Activated CD8-positive, alpha-beta T cell treated with anti-CD3 and anti-CD28 coated beads for 36 hours (primary cell): Measurements from ENCODE around the gene AGPAT3. TPM values are rescaled to one million over a fixed set of nuclear protein-coding genes. Genes with fewer than 3 reads are reported as not detected.

Source experiments
- ATAC-seq: fragments of 200-7000 bp; cut with Tn5 transposase; one replicate; pipeline ENCODE4 v1.10.0; 2021; ENCODE audit warnings: mild to moderate bottlenecking, moderate library complexity
- CTCF ChIA-PET: fragments of 350-600 bp; sonication (Branson Sonifier 250); formaldehyde crosslinking; loops from one replicate; lab custom pipeline; 2021; ENCODE audit warnings: antibody characterized with exemption; lab: Charles Lee
- POLR2A ChIA-PET: fragments of 350-600 bp; sonication (Branson Sonifier 250); formaldehyde crosslinking; loops from one replicate; lab custom pipeline; 2021; ENCODE audit warnings: antibody characterized with exemption; lab: Charles Lee
- DNase-seq: peaks from one replicate; pipeline ENCODE4 v3.0.0-alpha.2; 2020
- H3K27ac Mint-ChIP-seq: one replicate; pipeline ENCODE4 v1.8.0; 2021; ENCODE audit warnings: mild to moderate bottlenecking, mixed read lengths
- H3K27me3 Mint-ChIP-seq: one replicate; pipeline ENCODE4 v1.8.0; 2021; ENCODE audit warnings: mixed read lengths
- H3K36me3 Mint-ChIP-seq: one replicate; pipeline ENCODE4 v1.8.0; 2021; ENCODE audit warnings: low read depth, mixed read lengths
- H3K4me1 Mint-ChIP-seq: one replicate; pipeline ENCODE4 v1.8.0; 2021; ENCODE audit warnings: low read depth, mixed read lengths
- H3K4me3 Mint-ChIP-seq: one replicate; pipeline ENCODE4 v1.8.0; 2021; ENCODE audit warnings: mild to moderate bottlenecking, moderate library complexity, mixed read lengths
- H3K9me3 Mint-ChIP-seq: one replicate; pipeline ENCODE4 v1.8.0; 2021; ENCODE audit warnings: mixed read lengths
- intact Hi-C: fragments of 100-400 bp; cut with micrococcal nuclease; formaldehyde crosslinking; loops from one replicate; pipeline ENCODE4 v1.10.0; 2022
- total RNA-seq, 2 experiments: library from RNA; stranded (reverse); gene quantifications; one replicate each; pipeline ENCODE4 v1.2.3, GENCODE V29; 2021
- TF ChIP-seq, protein P1 (sequence below): fragments of 200-600 bp; IDR thresholded peaks from one replicate; pipeline ENCODE4 v1.8.0; 2022; ENCODE audit warnings: antibody characterized with exemption, mild to moderate bottlenecking

The AGPAT3 gene
- total RNA-seq, 2 experiments from 2014 or later = 59.3 to 62.2 TPM

DNA sequence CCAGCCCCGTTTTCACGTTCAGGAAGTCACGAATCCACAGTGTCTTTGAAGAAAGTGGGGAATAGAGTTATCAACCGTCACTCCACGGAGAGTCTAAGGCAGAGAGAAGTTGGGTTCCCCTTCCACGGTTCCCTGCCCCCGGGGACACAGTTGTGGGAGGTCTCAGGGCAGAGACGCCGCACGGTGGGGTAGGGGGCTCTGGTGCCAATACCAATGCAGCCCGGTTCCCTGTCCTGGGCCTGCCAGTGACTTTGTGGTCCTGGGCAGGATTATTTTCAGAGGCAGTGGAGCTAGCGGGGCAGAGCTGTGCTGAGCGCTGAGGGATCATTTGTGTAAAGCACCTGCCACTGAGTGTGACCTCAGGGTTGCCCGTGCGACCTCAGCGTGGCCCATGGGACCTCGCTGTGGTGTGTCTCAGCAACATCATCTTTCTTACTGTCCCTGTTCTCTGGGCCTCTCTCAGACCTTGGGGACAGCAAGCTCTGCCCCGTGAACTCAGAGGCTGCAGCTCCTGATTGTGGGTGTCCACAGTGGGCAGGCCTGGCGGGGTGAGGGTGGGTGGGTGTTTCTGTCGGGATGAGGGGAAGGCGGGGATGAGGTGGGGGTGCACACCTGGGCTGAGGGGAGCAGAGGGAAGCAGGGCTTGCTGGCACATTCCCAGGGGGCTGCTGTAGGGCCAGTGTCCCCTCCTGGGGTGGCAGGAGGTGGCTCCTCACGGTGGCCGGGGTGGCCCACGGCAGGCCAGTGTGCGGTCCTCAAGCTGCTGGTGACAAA is 65.2 kb downstream of the AGPAT3 start:
- TF ChIP-seq, protein P1, sequence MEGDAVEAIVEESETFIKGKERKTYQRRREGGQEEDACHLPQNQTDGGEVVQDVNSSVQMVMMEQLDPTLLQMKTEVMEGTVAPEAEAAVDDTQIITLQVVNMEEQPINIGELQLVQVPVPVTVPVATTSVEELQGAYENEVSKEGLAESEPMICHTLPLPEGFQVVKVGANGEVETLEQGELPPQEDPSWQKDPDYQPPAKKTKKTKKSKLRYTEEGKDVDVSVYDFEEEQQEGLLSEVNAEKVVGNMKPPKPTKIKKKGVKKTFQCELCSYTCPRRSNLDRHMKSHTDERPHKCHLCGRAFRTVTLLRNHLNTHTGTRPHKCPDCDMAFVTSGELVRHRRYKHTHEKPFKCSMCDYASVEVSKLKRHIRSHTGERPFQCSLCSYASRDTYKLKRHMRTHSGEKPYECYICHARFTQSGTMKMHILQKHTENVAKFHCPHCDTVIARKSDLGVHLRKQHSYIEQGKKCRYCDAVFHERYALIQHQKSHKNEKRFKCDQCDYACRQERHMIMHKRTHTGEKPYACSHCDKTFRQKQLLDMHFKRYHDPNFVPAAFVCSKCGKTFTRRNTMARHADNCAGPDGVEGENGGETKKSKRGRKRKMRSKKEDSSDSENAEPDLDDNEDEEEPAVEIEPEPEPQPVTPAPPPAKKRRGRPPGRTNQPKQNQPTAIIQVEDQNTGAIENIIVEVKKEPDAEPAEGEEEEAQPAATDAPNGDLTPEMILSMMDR = no peak
- CTCF ChIA-PET = interaction anchor here (2.2 to 5.1 kb wide), 3 partner anchors 7 to 45 kb away, joined by 6 to 32 read pairs (median 8); no protein-coding TSS in a partner anchor
- H3K4me1 Mint-ChIP-seq = peaks cover 8% of the 10 kb centered on the region
- H3K9me3 Mint-ChIP-seq = no peaks in the 10 kb centered on the region
- H3K27me3 Mint-ChIP-seq = no peaks in the 10 kb centered on the region
- H3K4me3 Mint-ChIP-seq = no peak overlapping the region
- DNase-seq (no peak), ATAC-seq (no peak)
- H3K27ac Mint-ChIP-seq = peak overlapping the region; percentile 25
- POLR2A ChIA-PET = interaction anchor here (0.8 kb wide), 2 partner anchors 11 to 30 kb away, joined by 3 read pairs; no protein-coding TSS in a partner anchor
- peaks cover 4% of the 10 kb centered on the region for H3K36me3 Mint-ChIP-seq
- intact Hi-C loops = loop anchor here (10.0 kb wide), 1 partner anchor 115 kb away; no protein-coding TSS in a partner anchor

DNA sequence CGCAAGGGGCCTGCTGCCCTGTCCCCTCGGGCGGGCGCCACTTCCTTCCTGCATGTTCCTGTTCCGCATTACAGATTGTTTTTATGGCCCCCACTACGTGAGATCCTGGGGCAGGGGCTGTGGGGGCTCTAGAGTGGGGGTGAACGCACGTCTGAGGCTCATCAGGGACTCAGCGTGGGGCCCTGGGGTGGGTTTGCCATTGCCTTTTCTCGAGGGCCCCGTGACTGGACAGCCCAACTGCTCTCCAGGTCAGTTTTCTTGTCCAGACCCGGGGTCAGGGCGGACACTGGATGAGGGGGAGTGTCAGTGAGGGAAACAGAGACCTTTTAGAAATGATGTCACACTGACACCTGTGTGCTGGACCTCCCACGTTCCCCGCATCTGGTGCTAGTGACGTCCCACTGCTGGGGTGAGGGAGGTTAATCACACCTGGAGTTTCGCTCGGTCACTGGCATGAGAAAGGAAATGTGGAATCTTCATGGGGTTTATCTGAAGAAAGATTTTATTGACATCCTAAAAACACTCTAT is 65.9 kb downstream of the AGPAT3 start:
- Mint-ChIP-seq H3K4me3 (no peak overlapping the region), H3K9me3 (no peaks in the 10 kb centered on the region), H3K27me3 (no peaks in the 10 kb centered on the region), H3K27ac (no peak overlapping the region), H3K4me1 (peaks cover 5% of the 10 kb centered on the region), H3K36me3 (peaks cover 2% of the 10 kb centered on the region)
- DNase-seq (no peak), ATAC-seq (no peak)
- CTCF ChIA-PET = interaction anchor here (0.9 to 5.1 kb wide), 4 partner anchors 7 to 45 kb away, joined by 3 to 32 read pairs (median 7); no protein-coding TSS in a partner anchor
- intact Hi-C loops = loop anchor here (10.0 kb wide), 1 partner anchor 116 kb away; no protein-coding TSS in a partner anchor
- POLR2A ChIA-PET = no interaction called here
- TF ChIP-seq, protein P1 = no peak

DNA sequence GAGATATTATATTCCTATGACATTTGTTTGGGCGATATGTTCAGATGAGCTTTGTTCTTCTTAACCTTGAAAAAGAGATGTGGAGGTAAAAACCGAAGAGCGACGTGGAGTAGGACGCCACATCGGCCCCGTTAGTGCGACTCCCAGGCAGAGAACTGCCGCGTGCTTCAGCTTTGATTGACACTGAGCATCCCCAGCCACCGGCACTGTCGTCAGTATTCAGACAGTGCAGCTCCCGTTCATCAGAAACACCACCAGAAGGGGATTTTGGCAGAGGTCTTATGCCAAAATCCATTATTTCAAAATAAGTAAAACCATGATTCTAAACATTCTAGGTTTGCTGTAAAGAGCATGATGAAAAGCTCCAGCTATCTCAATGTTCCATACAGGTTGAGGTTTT is 66.5 kb downstream of the AGPAT3 start:
- ChIA-PET POLR2A (no interaction called here), CTCF (interaction anchor here (0.9 to 2.4 kb wide), 3 partner anchors 10 to 44 kb away, joined by 3 to 8 read pairs (median 6); no protein-coding TSS in a partner anchor)
- no peaks in the 10 kb centered on the region for H3K27me3 Mint-ChIP-seq
- H3K4me3 Mint-ChIP-seq = no peak overlapping the region
- TF ChIP-seq, protein P1 = no peak
- no peak overlapping the region for H3K27ac Mint-ChIP-seq
- peaks cover 2% of the 10 kb centered on the region for H3K36me3 Mint-ChIP-seq
- intact Hi-C loops = loop anchor here (10.0 kb wide), 1 partner anchor 117 kb away; no protein-coding TSS in a partner anchor
- H3K4me1 Mint-ChIP-seq = peaks cover 4% of the 10 kb centered on the region
- H3K9me3 Mint-ChIP-seq = no peaks in the 10 kb centered on the region
- ATAC-seq = no peak
- DNase-seq = no peak

DNA sequence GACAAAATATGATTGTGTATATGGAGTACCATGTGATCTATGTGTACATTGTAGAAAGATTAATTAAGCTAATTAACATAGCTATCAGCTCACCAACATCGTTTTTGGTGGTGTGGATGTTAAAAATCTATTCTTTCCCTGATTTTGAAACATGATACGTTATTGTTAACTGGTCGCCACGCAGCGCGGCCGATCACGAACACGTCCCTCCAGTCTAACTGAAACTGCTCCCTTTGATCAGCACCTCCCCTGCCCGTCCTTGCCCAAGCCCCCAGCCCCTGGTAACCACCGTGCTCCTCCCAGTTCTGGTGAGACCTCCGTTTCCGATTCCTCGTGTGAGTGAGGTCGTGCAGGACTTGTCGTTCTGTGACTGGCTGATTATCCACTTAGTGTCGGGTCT is 67.0 kb downstream of the AGPAT3 start:
- Mint-ChIP-seq H3K27me3 (no peaks in the 10 kb centered on the region), H3K27ac (no peak overlapping the region)
- intact Hi-C loops = loop anchor here (10.0 kb wide), 1 partner anchor 117 kb away; no protein-coding TSS in a partner anchor

More for the DNA sequence above, 67.0 kb downstream of the AGPAT3 start:
- TF ChIP-seq, protein P1 = no peak
- ChIA-PET CTCF (interaction anchor here (1.0 to 2.4 kb wide), 3 partner anchors 9 to 44 kb away, joined by 3 to 8 read pairs (median 6); no protein-coding TSS in a partner anchor), POLR2A (no interaction called here)
- Mint-ChIP-seq H3K4me1 (peaks cover 4% of the 10 kb centered on the region), H3K4me3 (no peak overlapping the region), H3K36me3 (peaks cover 2% of the 10 kb centered on the region), H3K9me3 (no peaks in the 10 kb centered on the region)
- ATAC-seq (no peak), DNase-seq (no peak)
